ENCODE data around the gene MREG. TPM values are rescaled to one million over a fixed set of nuclear protein-coding genes. Genes with fewer than 3 reads are reported as not detected.
"Not testable (repeated sequence)": the region's sequence is repeated elsewhere in the genome, so short reads cannot be mapped to it uniquely, and the experiment has no call there.

Gene MREG
- total RNA-seq, 1 donor from 2014 or later: 11.8 TPM

GRCh38 chr2:216015722-216016464, 2.5 kb upstream of the MREG start:
- Histone ChIP-seq H3K36me3 (no peaks in the 10 kb centered on the region), H3K27me3 (no peaks in the 10 kb centered on the region), H3K4me3 (no peak overlapping the region), H3K9me3 (no peaks in the 10 kb centered on the region), H3K4me1 (peaks cover 23% of the 10 kb centered on the region), H3K27ac (no peak overlapping the region)
- TF ChIP-seq POLR2A (IDR thresholded peaks at IDR 0.05) (no peak), CTCF (IDR thresholded peaks at IDR 0.05) (no peak), POLR2AphosphoS5 (IDR thresholded peaks at IDR 0.05; ENCODE audit: insufficient read depth in 1 of 2, low read depth in 1 of 2) (no peak)
- intact Hi-C loops (cut with DNase I): no loop called here
- DNase-seq (ENCODE audit: extremely low spot score in 2 of 2): peak in 1 of 2 donors; percentile 54

GRCh38 chr2:216014986-216015385, 1.6 kb upstream of the MREG start:
- Histone ChIP-seq H3K27me3 (no peaks in the 10 kb centered on the region), H3K4me3 (no peak overlapping the region), H3K27ac (no peak overlapping the region), H3K9me3 (no peaks in the 10 kb centered on the region), H3K36me3 (no peaks in the 10 kb centered on the region), H3K4me1 (peaks cover 23% of the 10 kb centered on the region)
- TF ChIP-seq POLR2AphosphoS5 (IDR thresholded peaks at IDR 0.05; ENCODE audit: insufficient read depth in 1 of 2, low read depth in 1 of 2): no peak
- intact Hi-C loops (cut with DNase I): no loop called here
- peak in 1 of 2 donors; percentile 67 for DNase-seq (ENCODE audit: extremely low spot score in 2 of 2)

GRCh38 chr2:216014006-216014405, 655 bp upstream of the MREG start:
- Histone ChIP-seq H3K36me3 (no peaks in the 10 kb centered on the region), H3K27ac (no peak overlapping the region), H3K9me3 (no peaks in the 10 kb centered on the region), H3K4me3 (peak overlapping the region in 1 of 2 donors; percentile 75), H3K27me3 (no peaks in the 10 kb centered on the region), H3K4me1 (peaks cover 23% of the 10 kb centered on the region)
- intact Hi-C loops (cut with DNase I): no loop called here
- TF ChIP-seq POLR2AphosphoS5 (IDR thresholded peaks at IDR 0.05; ENCODE audit: insufficient read depth in 1 of 2, low read depth in 1 of 2) (no peak), CTCF (IDR thresholded peaks at IDR 0.05) (no peak), POLR2A (IDR thresholded peaks at IDR 0.05) (no peak)
- DNase-seq (ENCODE audit: extremely low spot score in 2 of 2): peak in 1 of 2 donors; percentile 10

GRCh38 chr2:216012830-216013079, 596 bp downstream of the MREG start:
- TF ChIP-seq POLR2AphosphoS5 (IDR thresholded peaks at IDR 0.05; ENCODE audit: insufficient read depth in 1 of 2, low read depth in 1 of 2) (no peak), CTCF (IDR thresholded peaks at IDR 0.05) (no peak), POLR2A (IDR thresholded peaks at IDR 0.05) (no peak)
- H3K4me1 ChIP-seq: peaks cover 23% of the 10 kb centered on the region
- no peak for DNase-seq (ENCODE audit: extremely low spot score in 2 of 2)

GRCh38 chr2:216012133-216012829, 1.1 kb downstream of the MREG start:
- intact Hi-C loops (cut with DNase I): no loop called here
- Histone ChIP-seq H3K4me1 (peaks cover 23% of the 10 kb centered on the region), H3K36me3 (no peaks in the 10 kb centered on the region), H3K4me3 (peak overlapping the region; percentile 75 to 83), H3K27ac (no peak overlapping the region), H3K9me3 (no peaks in the 10 kb centered on the region), H3K27me3 (no peaks in the 10 kb centered on the region)
- peak in 1 of 2 donors; percentile 52 for DNase-seq (ENCODE audit: extremely low spot score in 2 of 2)
- TF ChIP-seq CTCF (IDR thresholded peaks at IDR 0.05) (no peak), POLR2AphosphoS5 (IDR thresholded peaks at IDR 0.05; ENCODE audit: insufficient read depth in 1 of 2, low read depth in 1 of 2) (peak in 1 of 2 donors; percentile 22)

More at GRCh38 chr2:216012830-216013079, 596 bp downstream of the MREG start:
- no peaks in the 10 kb centered on the region for H3K36me3 ChIP-seq
- intact Hi-C loops (cut with DNase I): no loop called here
- peak overlapping the region; percentile 75 to 83 for H3K4me3 ChIP-seq
- H3K27me3 ChIP-seq: no peaks in the 10 kb centered on the region
- H3K27ac ChIP-seq: peak overlapping the region; percentile 84
- no peaks in the 10 kb centered on the region for H3K9me3 ChIP-seq

GRCh38 chr2:216009215-216009614, 4.1 kb downstream of the MREG start:
- H3K9me3 ChIP-seq; H3K4me3 ChIP-seq; H3K27ac ChIP-seq; intact Hi-C loops (cut with DNase I); H3K27me3 ChIP-seq; H3K36me3 ChIP-seq: not testable (repeated sequence)
- peaks cover 41% of the 10 kb centered on the region for H3K4me1 ChIP-seq
- peak in 1 of 2 donors; percentile 47 for DNase-seq (ENCODE audit: extremely low spot score in 2 of 2)
